ENCODE measurements around the gene TSHZ1.

DNA sequence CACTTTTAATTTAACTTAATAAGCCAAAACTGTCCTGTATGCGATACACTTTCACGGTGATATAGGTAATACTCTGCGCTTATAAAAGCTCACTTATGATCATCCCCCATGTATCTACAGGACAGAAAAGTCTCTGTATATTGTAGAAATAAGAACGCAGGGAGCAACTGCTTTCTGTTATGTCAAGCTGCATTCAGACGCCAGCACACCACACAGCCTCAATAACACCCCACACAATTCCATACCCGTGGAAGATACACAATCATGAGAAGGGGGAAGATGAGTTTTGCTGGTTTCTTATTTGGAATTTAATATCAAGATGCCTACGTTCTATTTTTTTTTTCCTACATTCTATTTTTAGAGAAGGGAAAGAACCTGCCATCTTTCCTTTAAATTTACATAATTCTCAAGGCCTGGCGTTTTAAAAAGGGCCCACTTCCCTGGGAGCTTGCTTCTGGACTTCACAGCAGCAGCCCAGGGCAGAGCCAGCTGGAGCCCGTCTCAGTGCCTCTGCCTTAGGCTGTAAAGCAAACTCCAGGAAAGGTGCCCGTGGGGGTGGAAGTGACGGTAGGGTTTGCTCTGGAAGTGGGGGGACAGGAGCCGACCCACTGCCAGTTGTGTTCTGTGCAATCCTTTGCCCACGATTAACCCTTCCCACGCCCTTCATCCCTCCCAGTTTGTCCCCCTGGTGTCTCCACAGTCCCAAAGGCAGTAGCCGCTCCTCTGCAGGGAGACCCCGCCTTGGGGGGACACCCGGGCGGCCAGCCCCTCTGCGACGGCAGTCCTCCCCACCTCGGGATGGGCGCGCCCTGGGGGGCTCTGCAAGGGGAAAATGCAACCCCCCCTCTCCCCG is 7.0 kb upstream of the TSHZ1 start:
- TF ChIP-seq KLF9 (tag by site-specific recombination; IDR thresholded peaks at IDR 0.05; ENCODE audit: low read depth), result no peak
- TF ChIP-seq, protein P1, sequence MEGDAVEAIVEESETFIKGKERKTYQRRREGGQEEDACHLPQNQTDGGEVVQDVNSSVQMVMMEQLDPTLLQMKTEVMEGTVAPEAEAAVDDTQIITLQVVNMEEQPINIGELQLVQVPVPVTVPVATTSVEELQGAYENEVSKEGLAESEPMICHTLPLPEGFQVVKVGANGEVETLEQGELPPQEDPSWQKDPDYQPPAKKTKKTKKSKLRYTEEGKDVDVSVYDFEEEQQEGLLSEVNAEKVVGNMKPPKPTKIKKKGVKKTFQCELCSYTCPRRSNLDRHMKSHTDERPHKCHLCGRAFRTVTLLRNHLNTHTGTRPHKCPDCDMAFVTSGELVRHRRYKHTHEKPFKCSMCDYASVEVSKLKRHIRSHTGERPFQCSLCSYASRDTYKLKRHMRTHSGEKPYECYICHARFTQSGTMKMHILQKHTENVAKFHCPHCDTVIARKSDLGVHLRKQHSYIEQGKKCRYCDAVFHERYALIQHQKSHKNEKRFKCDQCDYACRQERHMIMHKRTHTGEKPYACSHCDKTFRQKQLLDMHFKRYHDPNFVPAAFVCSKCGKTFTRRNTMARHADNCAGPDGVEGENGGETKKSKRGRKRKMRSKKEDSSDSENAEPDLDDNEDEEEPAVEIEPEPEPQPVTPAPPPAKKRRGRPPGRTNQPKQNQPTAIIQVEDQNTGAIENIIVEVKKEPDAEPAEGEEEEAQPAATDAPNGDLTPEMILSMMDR (tag by site-specific recombination; IDR thresholded peaks at IDR 0.05), result no peak
- no peak for TF ChIP-seq HOXA7 (CRISPR knock-in tag; IDR thresholded peaks at IDR 0.05; ENCODE audit: borderline replicate concordance)
- TF ChIP-seq, protein P2, sequence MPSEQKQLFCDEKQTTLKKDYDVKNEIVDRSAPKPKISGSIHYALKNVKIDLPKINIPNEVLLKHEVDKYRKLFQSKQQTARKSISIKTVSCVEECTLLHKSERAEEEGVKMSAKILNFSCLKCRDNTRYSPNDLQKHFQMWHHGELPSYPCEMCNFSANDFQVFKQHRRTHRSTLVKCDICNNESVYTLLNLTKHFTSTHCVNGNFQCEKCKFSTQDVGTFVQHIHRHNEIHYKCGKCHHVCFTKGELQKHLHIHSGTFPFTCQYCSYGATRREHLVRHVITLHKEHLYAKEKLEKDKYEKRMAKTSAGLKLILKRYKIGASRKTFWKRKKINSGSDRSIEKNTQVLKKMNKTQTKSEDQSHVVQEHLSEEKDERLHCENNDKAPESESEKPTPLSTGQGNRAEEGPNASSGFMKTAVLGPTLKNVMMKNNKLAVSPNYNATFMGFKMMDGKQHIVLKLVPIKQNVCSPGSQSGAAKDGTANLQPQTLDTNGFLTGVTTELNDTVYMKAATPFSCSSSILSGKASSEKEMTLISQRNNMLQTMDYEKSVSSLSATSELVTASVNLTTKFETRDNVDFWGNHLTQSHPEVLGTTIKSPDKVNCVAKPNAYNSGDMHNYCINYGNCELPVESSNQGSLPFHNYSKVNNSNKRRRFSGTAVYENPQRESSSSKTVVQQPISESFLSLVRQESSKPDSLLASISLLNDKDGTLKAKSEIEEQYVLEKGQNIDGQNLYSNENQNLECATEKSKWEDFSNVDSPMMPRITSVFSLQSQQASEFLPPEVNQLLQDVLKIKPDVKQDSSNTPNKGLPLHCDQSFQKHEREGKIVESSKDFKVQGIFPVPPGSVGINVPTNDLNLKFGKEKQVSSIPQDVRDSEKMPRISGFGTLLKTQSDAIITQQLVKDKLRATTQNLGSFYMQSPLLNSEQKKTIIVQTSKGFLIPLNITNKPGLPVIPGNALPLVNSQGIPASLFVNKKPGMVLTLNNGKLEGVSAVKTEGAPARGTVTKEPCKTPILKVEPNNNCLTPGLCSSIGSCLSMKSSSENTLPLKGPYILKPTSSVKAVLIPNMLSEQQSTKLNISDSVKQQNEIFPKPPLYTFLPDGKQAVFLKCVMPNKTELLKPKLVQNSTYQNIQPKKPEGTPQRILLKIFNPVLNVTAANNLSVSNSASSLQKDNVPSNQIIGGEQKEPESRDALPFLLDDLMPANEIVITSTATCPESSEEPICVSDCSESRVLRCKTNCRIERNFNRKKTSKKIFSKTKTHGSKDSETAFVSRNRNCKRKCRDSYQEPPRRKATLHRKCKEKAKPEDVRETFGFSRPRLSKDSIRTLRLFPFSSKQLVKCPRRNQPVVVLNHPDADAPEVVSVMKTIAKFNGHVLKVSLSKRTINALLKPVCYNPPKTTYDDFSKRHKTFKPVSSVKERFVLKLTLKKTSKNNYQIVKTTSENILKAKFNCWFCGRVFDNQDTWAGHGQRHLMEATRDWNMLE (tag by site-specific recombination; conservative IDR thresholded peaks at IDR 0.05; ENCODE audit: low read depth), result no peak
- no peak for TF ChIP-seq KLF16 (tag by site-specific recombination; IDR thresholded peaks at IDR 0.05)

Data from HEK293 (cell line).